GM23338 (cell line): ENCODE results near the gene EPHB6. TPM values are rescaled to one million over a fixed set of nuclear protein-coding genes. Genes with fewer than 3 reads are reported as not detected.

ENCODE experiments used
- ATAC-seq: fragments of 200-7000 bp; cut with Tn5 transposase; 3 replicates; pipeline ENCODE4 v1.9.1; 2020
- DNase-seq: peaks from one replicate; pipeline ENCODE4 v3.0.0-alpha.2; 2015; ENCODE audit warnings: low spot score
- H2AFZ ChIP-seq: fragments of 200-600 bp; sonication (generic); 2 replicates; pipeline ENCODE4 v1.8.0; 2016; ENCODE audit warnings: antibody characterized with exemption, mild to moderate bottlenecking, moderate library complexity
- H3F3A ChIP-seq: fragments of 200-600 bp; sonication (generic); replicated peaks from 2 replicates; pipeline ENCODE4 v1.8.0; 2017; ENCODE audit warnings: antibody characterized with exemption, mixed run types, low read depth
- H3K27ac ChIP-seq: fragments of 200-600 bp; sonication (generic); 2 replicates; pipeline ENCODE4 v1.6.1; 2016; ENCODE audit warnings: low read depth
- H3K27me3 ChIP-seq: fragments of 200-600 bp; sonication (generic); 2 replicates; pipeline ENCODE4 v1.8.0; 2016; ENCODE audit warnings: mild to moderate bottlenecking, mixed run types, moderate library complexity; ENCODE audit not compliant: insufficient read depth
- H3K36me3 ChIP-seq: fragments of 200-600 bp; sonication (generic); 2 replicates; pipeline ENCODE4 v1.8.0; 2016; ENCODE audit warnings: mild to moderate bottlenecking; ENCODE audit not compliant: insufficient read depth
- H3K4me1 ChIP-seq: fragments of 200-600 bp; sonication (generic); 2 replicates; pipeline ENCODE4 v1.8.0; 2016; ENCODE audit warnings: mild to moderate bottlenecking, moderate library complexity; ENCODE audit not compliant: insufficient read depth
- H3K4me2 ChIP-seq: fragments of 200-600 bp; sonication (generic); 2 replicates; pipeline ENCODE4 v1.7.1; 2017; ENCODE audit warnings: mixed run types
- H3K4me3 ChIP-seq: fragments of 200-600 bp; sonication (generic); 2 replicates; pipeline ENCODE4 v1.6.1; 2016; ENCODE audit warnings: mixed run types
- H3K79me2 ChIP-seq: fragments of 200-600 bp; sonication (generic); replicated peaks from 2 replicates; pipeline ENCODE4 v1.8.0; 2017; ENCODE audit warnings: mild to moderate bottlenecking; ENCODE audit not compliant: insufficient read depth
- H3K9me2 ChIP-seq: fragments of 200-600 bp; sonication (generic); 2 replicates; pipeline ENCODE4 v1.8.0; 2017; ENCODE audit not compliant: insufficient read depth
- H4K20me1 ChIP-seq: fragments of 200-600 bp; sonication (generic); replicated peaks from 2 replicates; pipeline ENCODE4 v1.8.0; 2017; ENCODE audit warnings: mild to moderate bottlenecking; ENCODE audit not compliant: insufficient read depth
- H3K27ac Mint-ChIP-seq: 2 replicates; pipeline ENCODE4 v1.8.0; 2020; ENCODE audit warnings: inconsistent platforms, mild to moderate bottlenecking, moderate library complexity, mixed read lengths
- H3K27me3 Mint-ChIP-seq: 3 replicates; pipeline ENCODE4 v1.8.0; 2022; ENCODE audit warnings: low read depth, mild to moderate bottlenecking, moderate library complexity, mixed read lengths, inconsistent platforms; ENCODE audit not compliant: insufficient read depth, poor library complexity
- H3K36me3 Mint-ChIP-seq: 3 replicates; pipeline ENCODE4 v1.8.0; 2021; ENCODE audit warnings: low read depth, mild to moderate bottlenecking, inconsistent platforms, moderate library complexity, mixed read lengths
- H3K4me1 Mint-ChIP-seq: 3 replicates; pipeline ENCODE4 v1.8.0; 2020; ENCODE audit warnings: mild to moderate bottlenecking, inconsistent platforms, mixed read lengths
- H3K4me3 Mint-ChIP-seq: 3 replicates; pipeline ENCODE4 v1.8.0; 2021; ENCODE audit warnings: moderate library complexity, mild to moderate bottlenecking, inconsistent platforms, mixed read lengths
- H3K9me3 Mint-ChIP-seq: 3 replicates; pipeline ENCODE4 v1.8.0; 2020; ENCODE audit warnings: moderate library complexity, mild to moderate bottlenecking, inconsistent platforms, mixed read lengths
- CREB1 ChIP-seq: fragments of 250-450 bp; sonication (Bioruptor Pico); IDR thresholded peaks from 2 replicates; pipeline ENCODE4 v1.5.0; 2020; ENCODE audit warnings: low read depth, mild to moderate bottlenecking, moderate library complexity
- ETS1 ChIP-seq: IDR thresholded peaks from 2 replicates; pipeline ENCODE4 v1.6.1; 2016; ENCODE audit warnings: antibody characterized with exemption
- EZH2 ChIP-seq: fragments of 200-600 bp; sonication (generic); IDR thresholded peaks from one replicate; pipeline ENCODE4 v1.8.0; 2017; ENCODE audit warnings: antibody characterized with exemption, mild to moderate bottlenecking, low read depth; ENCODE audit not compliant: unreplicated experiment
- EZH2phosphoT487 ChIP-seq: fragments of 200-600 bp; sonication (generic); IDR thresholded peaks from one replicate; pipeline ENCODE4 v1.8.1; 2018; ENCODE audit warnings: antibody characterized with exemption; ENCODE audit not compliant: unreplicated experiment
- JUNB ChIP-seq: IDR thresholded peaks from one replicate; pipeline ENCODE4 v1.6.1; 2016; ENCODE audit warnings: antibody characterized with exemption; ENCODE audit not compliant: unreplicated experiment
- NANOG ChIP-seq: IDR thresholded peaks from 2 replicates; pipeline ENCODE4 v1.6.1; 2016; ENCODE audit warnings: antibody characterized with exemption, borderline replicate concordance
- POLR2AphosphoS5 ChIP-seq: IDR thresholded peaks from 2 replicates; pipeline ENCODE4 v1.6.1; 2016; ENCODE audit warnings: antibody characterized with exemption, low read depth
- STAT1 ChIP-seq: IDR thresholded peaks from one replicate; pipeline ENCODE4 v1.6.1; 2016; ENCODE audit warnings: antibody characterized with exemption; ENCODE audit not compliant: unreplicated experiment
- ZNF331 ChIP-seq: fragments of 250-450 bp; sonication (Bioruptor Pico); IDR thresholded peaks from 2 replicates; pipeline ENCODE4 v1.5.0; 2020; ENCODE audit warnings: low read depth, mild to moderate bottlenecking, moderate library complexity
- polyA plus RNA-seq: library from polyadenylated mRNA; unstranded; fragments of >200 nt; fragmentation: Nextera tagmentation; extraction: Ambion mirVana; gene quantifications from 2 replicates; pipeline ENCODE4 v1.2.1, GENCODE V29; 2016
- total RNA-seq: library from RNA; depleted of rRNA; stranded (reverse); fragments of >200 nt; shearing (Covaris generic); gene quantifications from 2 replicates; pipeline ENCODE4 v1.2.3, GENCODE V29; 2014
- TF ChIP-seq, protein P1 (sequence below), 2 experiments: fragments of 200-600 bp in 1 of 2; sonication (generic) in 1 of 2; conservative IDR thresholded peaks; 2 replicates each; pipeline versions ENCODE4 v1.5.1 to v1.6.1; 2016 to 2017; ENCODE audit warnings: antibody characterized with exemption in 2 of 2, low read depth in 2 of 2, mild to moderate bottlenecking in 2 of 2, moderate library complexity in 1 of 2

The EPHB6 gene
- total and polyA plus RNA-seq, 2 experiments from 2014 or later: 20.8 to 27.5 TPM

- TF ChIP-seq ETS1 (no peak), JUNB (no peak), NANOG (no peak), POLR2AphosphoS5 (no peak), CREB1 (CRISPR knock-in tag) (no peak)
- TF ChIP-seq, protein P1, sequence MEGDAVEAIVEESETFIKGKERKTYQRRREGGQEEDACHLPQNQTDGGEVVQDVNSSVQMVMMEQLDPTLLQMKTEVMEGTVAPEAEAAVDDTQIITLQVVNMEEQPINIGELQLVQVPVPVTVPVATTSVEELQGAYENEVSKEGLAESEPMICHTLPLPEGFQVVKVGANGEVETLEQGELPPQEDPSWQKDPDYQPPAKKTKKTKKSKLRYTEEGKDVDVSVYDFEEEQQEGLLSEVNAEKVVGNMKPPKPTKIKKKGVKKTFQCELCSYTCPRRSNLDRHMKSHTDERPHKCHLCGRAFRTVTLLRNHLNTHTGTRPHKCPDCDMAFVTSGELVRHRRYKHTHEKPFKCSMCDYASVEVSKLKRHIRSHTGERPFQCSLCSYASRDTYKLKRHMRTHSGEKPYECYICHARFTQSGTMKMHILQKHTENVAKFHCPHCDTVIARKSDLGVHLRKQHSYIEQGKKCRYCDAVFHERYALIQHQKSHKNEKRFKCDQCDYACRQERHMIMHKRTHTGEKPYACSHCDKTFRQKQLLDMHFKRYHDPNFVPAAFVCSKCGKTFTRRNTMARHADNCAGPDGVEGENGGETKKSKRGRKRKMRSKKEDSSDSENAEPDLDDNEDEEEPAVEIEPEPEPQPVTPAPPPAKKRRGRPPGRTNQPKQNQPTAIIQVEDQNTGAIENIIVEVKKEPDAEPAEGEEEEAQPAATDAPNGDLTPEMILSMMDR (conservative IDR thresholded peaks at IDR 0.05; ENCODE audit: low read depth in 2 of 2): no peak
Observed at GRCh38 chr7:142884286-142884640, 29.4 kb downstream of the EPHB6 start (continued).

DNA sequence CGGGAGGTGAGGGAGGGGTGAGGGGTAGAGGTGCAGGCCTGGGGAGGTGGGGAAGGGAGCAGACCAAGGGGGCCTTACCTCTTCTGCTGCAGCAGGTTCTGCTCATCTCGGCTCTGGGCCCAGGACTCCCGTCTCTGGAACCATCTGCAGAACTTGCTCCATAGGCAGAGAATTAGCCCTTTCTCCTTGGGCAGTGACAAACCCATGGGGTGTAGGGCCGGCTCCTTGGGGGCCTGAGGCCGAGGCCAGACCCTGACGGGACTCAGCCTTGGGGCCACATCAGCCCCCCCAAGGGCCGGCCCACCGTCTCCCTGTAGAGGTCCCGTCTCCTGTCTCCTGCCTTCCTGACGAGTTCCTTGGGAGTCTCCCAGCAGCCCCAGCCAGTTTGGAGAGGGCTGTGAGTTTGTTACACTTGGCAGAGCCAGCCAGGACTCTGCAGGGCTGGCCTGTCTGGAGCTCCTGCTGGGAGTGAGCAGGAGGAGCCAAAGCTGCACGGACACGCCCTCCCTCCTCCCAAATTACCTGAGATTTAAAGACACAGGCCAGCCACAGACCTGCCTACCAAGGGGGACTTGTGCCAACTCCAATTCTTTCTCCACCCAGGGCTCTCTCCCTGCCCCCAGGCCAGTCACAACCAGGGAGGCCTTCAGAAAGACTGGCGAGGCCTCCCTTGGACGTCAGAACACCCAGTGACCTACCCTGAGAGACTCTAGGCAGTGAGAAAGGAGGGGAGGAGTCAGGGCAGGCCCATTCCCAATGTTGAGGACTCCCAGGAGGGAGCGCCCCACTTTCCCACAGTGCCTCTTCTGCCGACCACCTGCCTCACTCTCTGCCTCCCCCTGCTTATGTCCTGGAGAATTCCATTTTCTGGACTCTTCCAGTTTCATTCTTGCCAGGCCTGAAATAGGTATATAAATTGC, 30.7 kb downstream of the EPHB6 start, which contains the start of gene TRPV6:
Gene TRPV6 (minus strand): TSS at position 435 of the 920 bp plus-strand sequence.
- H2AFZ ChIP-seq: peak within 1 kb of the TSS; percentile 59
- Mint-ChIP-seq H3K27ac (no peak within 1 kb of the TSS), H3K9me3 (no peaks in the 10 kb centered on the region), H3K36me3 (no peaks in the 10 kb centered on the region), H3K27me3 (peaks cover 2% of the 10 kb centered on the region), H3K4me3 (no peak within 1 kb of the TSS), H3K4me1 (peaks cover 10% of the 10 kb centered on the region)
- H3K27me3 ChIP-seq: no peaks in the 10 kb centered on the region
- DNase-seq: peak; percentile 68
- no peak within 1 kb of the TSS for H3K4me3 ChIP-seq
- peak; percentile 92 for ATAC-seq
- H3F3A ChIP-seq: no peaks in the 10 kb centered on the region
- no peaks in the 10 kb centered on the region for H4K20me1 ChIP-seq
- peaks cover 3% of the 10 kb centered on the region; the same call in 1 of the 2 replicates for H3K4me1 ChIP-seq
- H3K79me2 ChIP-seq: no peaks in the 10 kb centered on the region
- no peaks in the 10 kb centered on the region for H3K9me2 ChIP-seq
- H3K36me3 ChIP-seq: no peaks in the 10 kb centered on the region
- H3K27ac ChIP-seq: no peak within 1 kb of the TSS
- H3K4me2 ChIP-seq: peak within 1 kb of the TSS; percentile 48; the same call in 1 of the 2 replicates
- TF ChIP-seq NANOG: no peak
- no peak for TF ChIP-seq EZH2
- TF ChIP-seq, protein P1 (conservative IDR thresholded peaks at IDR 0.05; ENCODE audit: low read depth in 2 of 2): no peak
- no peak for TF ChIP-seq ZNF331
- no peak for TF ChIP-seq JUNB
- TF ChIP-seq ETS1: no peak
- no peak for TF ChIP-seq STAT1
- TF ChIP-seq CREB1 (CRISPR knock-in tag): no peak
- no peak for TF ChIP-seq EZH2phosphoT487
- TF ChIP-seq POLR2AphosphoS5: no peak
